K562 (cell line): ENCODE results near the gene IDH3G. TPM values are rescaled to one million over a fixed set of nuclear protein-coding genes. Genes with fewer than 3 reads are reported as not detected.

Source experiments
- ATAC-seq: fragments of 200-7000 bp; cut with Tn5 transposase; 3 replicates; pipeline ENCODE4 v1.9.1; 2020; ENCODE audit warnings: moderate library complexity
- BruUV-seq: library from RNA; stranded (reverse); fragments of 400-500 nt; replicated peaks from 2 replicates; lab custom pipeline; 2021; lab: Mats Ljungman, UMichigan
- CTCF ChIA-PET: fragments of 300-600 bp; formaldehyde crosslinking; extraction: SDS; loops from one replicate; lab custom pipeline; 2021; ENCODE audit warnings: low intra/inter-chr PET ratio; lab: Yijun Ruan, JAX
- POLR2A ChIA-PET: fragments of 300-600, 350-650 bp; sonication (Branson Sonifier 250); formaldehyde crosslinking; extraction: SDS; loops from one replicate; lab custom pipeline; 2021; ENCODE audit warnings: antibody characterized with exemption, inconsistent platforms; lab: Yijun Ruan, JAX
- DNase-seq, 4 experiments: peaks; one replicate each; pipeline versions ENCODE4 v3.0.0 to v3.0.0-alpha.2; 2011 to 2018; ENCODE audit warnings: low spot score in 3 of 4, mixed read lengths in 3 of 4; ENCODE audit errors: extremely low read depth in 1 of 4
- FAIRE-seq: peaks from 2 replicates; lab custom pipeline; 2011; peaks lifted over from hg19 to GRCh38; lab: Jason Lieb, UNC
- H2AFZ ChIP-seq: 2 replicates; pipeline ENCODE4 v1.6.0; 2011; ENCODE audit warnings: low read depth, low read length, control low read depth, inconsistent platforms
- H3K27ac ChIP-seq: fragments of 200-600 bp; 3 replicates; pipeline ENCODE4 v1.8.0; 2011; ENCODE audit warnings: low read depth, mild to moderate bottlenecking, control low read depth, inconsistent platforms, low read length, moderate library complexity, mixed read lengths; ENCODE audit errors: extremely low read depth
- H3K27me3 ChIP-seq, 2 experiments: fragments of 300-600 bp in 1 of 2; 2 replicates in 1 of 2; 3 replicates in 1 of 2; pipeline versions ENCODE4 v1.6.0 to v1.8.0; 2011; ENCODE audit warnings: inconsistent platforms in 2 of 2, low read length in 2 of 2, mild to moderate bottlenecking in 1 of 2, mixed read lengths in 1 of 2, moderate library complexity in 1 of 2; ENCODE audit not compliant: control insufficient read depth in 2 of 2, insufficient read depth in 2 of 2
- H3K36me3 ChIP-seq: fragments of 300-600 bp; 3 replicates; pipeline ENCODE4 v1.8.0; 2011; ENCODE audit warnings: mild to moderate bottlenecking, low read length, inconsistent platforms; ENCODE audit not compliant: control insufficient read depth, insufficient read depth
- H3K4me1 ChIP-seq, 2 experiments: fragments of 200-600 bp in 1 of 2; replicated peaks in 1 of 2; 2 replicates in 1 of 2; 3 replicates in 1 of 2; pipeline versions ENCODE4 v1.5.1 to v1.8.0; 2011; ENCODE audit warnings: inconsistent platforms in 2 of 2, low read length in 2 of 2, mild to moderate bottlenecking in 1 of 2, mixed read lengths in 1 of 2, moderate library complexity in 1 of 2; ENCODE audit not compliant: control insufficient read depth in 2 of 2, insufficient read depth in 2 of 2
- H3K4me2 ChIP-seq: 2 replicates; pipeline ENCODE4 v1.6.1; 2011; ENCODE audit warnings: low read length, control low read depth, inconsistent platforms, mixed read lengths; ENCODE audit not compliant: insufficient read depth
- H3K4me3 ChIP-seq: fragments of 200-600 bp; sonication (generic), shearing (Covaris generic); 2 replicates; pipeline ENCODE4 v1.5.1; 2016; ENCODE audit warnings: control low read depth, inconsistent platforms
- H3K79me2 ChIP-seq: fragments of 200-600 bp; 3 replicates; pipeline ENCODE4 v1.8.0; 2011; ENCODE audit warnings: low read length, inconsistent platforms; ENCODE audit not compliant: control insufficient read depth, insufficient read depth
- H3K9ac ChIP-seq, 2 experiments: 2 replicates each; pipeline versions ENCODE4 v1.6.0 to v1.6.1; 2011; ENCODE audit warnings: low read depth in 2 of 2, low read length in 2 of 2, control low read depth in 1 of 2, inconsistent platforms in 1 of 2, mild to moderate bottlenecking in 1 of 2, mixed read lengths in 1 of 2; ENCODE audit not compliant: insufficient read depth in 1 of 2
- H3K9me1 ChIP-seq: one replicate; pipeline ENCODE4 v1.6.0; 2011; ENCODE audit warnings: inconsistent platforms, mild to moderate bottlenecking, low read length, moderate library complexity; ENCODE audit not compliant: control insufficient read depth, insufficient read depth
- H3K9me3 ChIP-seq: replicated peaks from 2 replicates; pipeline ENCODE4 v1.5.1; 2011; ENCODE audit warnings: low read depth, low read length, inconsistent platforms; ENCODE audit not compliant: control insufficient read depth, insufficient read depth
- H4K20me1 ChIP-seq: replicated peaks from 2 replicates; pipeline ENCODE4 v1.6.1; 2011; ENCODE audit warnings: low read length, inconsistent platforms, mixed read lengths; ENCODE audit not compliant: control insufficient read depth, insufficient read depth
- CUX1 ChIP-seq: fragments of 200-800 bp; sonication (Bioruptor generic); IDR thresholded peaks from 2 replicates; pipeline ENCODE4 v1.6.1; 2016; ENCODE audit warnings: missing genetic modification characterization, missing compliant biosample characterization
- E4F1 ChIP-seq: fragments of 250-450 bp; sonication (Bioruptor Pico); IDR thresholded peaks from 2 replicates; pipeline ENCODE4 v1.5.0; 2021; ENCODE audit warnings: mild to moderate bottlenecking, borderline replicate concordance
- MCM3 ChIP-seq: fragments of 450-650 bp; IDR thresholded peaks from 2 replicates; pipeline ENCODE4 v1.6.1; 2016
- ZNF23 ChIP-seq: fragments of 250-450 bp; sonication (Bioruptor Pico); IDR thresholded peaks from 2 replicates; pipeline ENCODE4 v1.4.0; 2020; ENCODE audit warnings: mild to moderate bottlenecking
- WGBS: fragments of 100-300 bp; shearing (Covaris generic); methylation state at CpG from one replicate; pipeline ENCODE4 v1.1.6; 2016; ENCODE audit warnings: low coverage, mixed read lengths; ENCODE audit not compliant: insufficient coverage; ENCODE audit errors: missing lambda C conversion rate; 5-methylcytosine and 5-hydroxymethylcytosine counted together
- in situ Hi-C: fragments of 300-500 bp; cut with MboI; formaldehyde crosslinking; loops from 4 replicates; pipeline ENCODE4 v1.15.0; 2018; ENCODE audit warnings: inconsistent platforms, mixed read lengths
- intact Hi-C: fragments of 100-400 bp; cut with micrococcal nuclease; formaldehyde crosslinking; loops from 2 replicates; pipeline ENCODE4 v1.14.2; 2022
- polyA plus RNA-seq, 8 experiments: library from polyadenylated mRNA; depleted of rRNA in 4 of 8; stranded (reverse) in 5 of 8; unstranded in 3 of 8; fragments of >200 nt; fragmentation: Nextera tagmentation in 2 of 8; fragmentation: Illumina TruSeq in 1 of 8; extraction: Ambion mirVana in 2 of 8; extraction: Trizol in 1 of 8; gene quantifications; 2 replicates each; pipeline versions ENCODE4 v1.2.1 to v1.2.3, GENCODE V29; 2011 to 2014; ENCODE audit warnings: inconsistent platforms in 1 of 8, missing spikeins in 1 of 8
- total RNA-seq, 7 experiments: library from RNA; depleted of rRNA in 6 of 7; stranded (reverse); fragments of >200 nt in 6 of 7; fragmentation: Illumina TruSeq in 2 of 7; extraction: Trizol in 2 of 7; gene quantifications; 2 replicates each; pipeline versions ENCODE4 v1.2.1 to v1.2.3, GENCODE V29; 2011 to 2021; ENCODE audit warnings: low replicate concordance in 1 of 7

IDH3G gene
- total and polyA plus RNA-seq, 9 of the 15 experiments (the other 6 are each of a cell fraction or from before 2014, with no cell fraction given), result 24.3 to 72.5 (median 37.9) TPM

GRCh38 chrX:153825042-153825441, 30.9 kb upstream of the IDH3G start (continued):
- no peak for TF ChIP-seq CUX1 (CRISPR knock-in tag)
- TF ChIP-seq ZNF23 (CRISPR knock-in tag), result no peak
- no peak for TF ChIP-seq MCM3

DNA sequence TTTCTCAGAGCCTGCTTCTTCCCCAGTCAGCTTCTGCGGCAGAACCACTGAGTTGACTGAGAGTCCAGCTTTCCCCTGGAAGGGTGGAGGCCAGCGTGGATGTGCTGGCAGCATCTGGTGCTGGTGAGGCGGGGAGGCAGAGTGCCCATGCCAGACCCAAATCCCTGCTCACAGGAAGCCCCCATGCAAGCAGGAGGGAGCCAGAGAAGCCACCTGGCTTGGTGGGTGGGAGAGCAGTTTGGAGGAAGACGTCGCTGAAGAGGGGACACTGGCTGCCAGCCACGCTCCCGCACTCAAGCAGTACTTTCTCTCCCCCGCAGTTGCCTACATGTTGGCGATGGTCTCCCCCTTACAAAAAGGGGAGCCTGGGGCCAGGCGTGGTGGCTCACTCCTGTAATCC, 30.2 kb upstream of the IDH3G start:
- ChIA-PET POLR2A (interaction anchor here (1.0 kb wide), 1 partner anchor 8 kb away, joined by 3 read pairs; no protein-coding TSS in a partner anchor), CTCF (no interaction called here)
- Histone ChIP-seq H3K9ac (0 out of 4 replicates have a peak overlapping the region, but pooled peaks of 1 of the 2 experiments have one; percentile 45), H3K9me1 (no peaks in the 10 kb centered on the region), H3K27ac (no peak overlapping the region), H3K36me3 (no peaks in the 10 kb centered on the region), H4K20me1 (no peaks in the 10 kb centered on the region), H3K9me3 (no peaks in the 10 kb centered on the region), H3K4me3 (no peak overlapping the region)
- DNase-seq, result no peak
- intact Hi-C loops, result no loop called here
- no peak for ATAC-seq
- in situ Hi-C loops, result no loop called here
- no TSS peak for BruUV-seq
- no peak for TF ChIP-seq E4F1 (CRISPR knock-in tag)
- TF ChIP-seq, all 486 proteins: peak for 0
- 2% methylated on average over 8 of the region's 10 CpGs for WGBS
- FAIRE-seq, result no peak
- Histone ChIP-seq H3K4me2 (no peak overlapping the region), H2AFZ (no peak overlapping the region), H3K79me2 (no peaks in the 10 kb centered on the region), H3K27me3 (peaks cover 19 to 38% of the 10 kb centered on the region in 2 experiments; a peak in 4 of 5 replicates), H3K4me1 (peaks cover 0 to 13% of the 10 kb centered on the region in 2 experiments; a peak in 3 of 5 replicates)
